ENCODE measurements around the gene PLEKHH3.
A peak's percentile ranks its signal among the peaks of the same experiment; 100 is the strongest.

Gene PLEKHH3

GRCh38 chr17:42676424-42677011 lies at the start of gene PLEKHH3:
Gene PLEKHH3 (minus strand): TSS chr17:42676994. CDS start chr17:42676563, 431 bp downstream.
- no peak for DNase-seq

GRCh38 chr17:42725143-42725542 lies 48.3 kb upstream of the PLEKHH3 start:
- DNase-seq = no peak

GRCh38 chr17:42723636-42724035 lies 46.8 kb upstream of the PLEKHH3 start:
- DNase-seq = no peak

- peak; percentile 41 for DNase-seq
Observed at GRCh38 chr17:42720996-42721583, 44.3 kb upstream of the PLEKHH3 start.

- no peak for DNase-seq
Observed at GRCh38 chr17:42709561-42709960, 32.8 kb upstream of the PLEKHH3 start.

GRCh38 chr17:42708588-42708987 lies 31.8 kb upstream of the PLEKHH3 start:
- DNase-seq = no peak

GRCh38 chr17:42706732-42707131 lies 29.9 kb upstream of the PLEKHH3 start:
- peak; percentile 18 for DNase-seq

GRCh38 chr17:42704837-42705494 lies 28.2 kb upstream of the PLEKHH3 start:
- DNase-seq = no peak

GRCh38 chr17:42704490-42704836 lies 27.7 kb upstream of the PLEKHH3 start:
- no peak for DNase-seq

- DNase-seq = no peak
Observed at GRCh38 chr17:42702446-42702845, 25.7 kb upstream of the PLEKHH3 start.

GRCh38 chr17:42700586-42701289 lies 23.9 kb upstream of the PLEKHH3 start:
- no peak for DNase-seq

GRCh38 chr17:42699415-42699740 lies 22.6 kb upstream of the PLEKHH3 start:
- no peak for DNase-seq

GRCh38 chr17:42698736-42699414 lies 22.1 kb upstream of the PLEKHH3 start:
- no peak for DNase-seq

GRCh38 chr17:42697108-42697811 lies 20.5 kb upstream of the PLEKHH3 start:
- no peak for DNase-seq

GRCh38 chr17:42695500-42695899 lies 18.7 kb upstream of the PLEKHH3 start:
- DNase-seq = no peak

GRCh38 chr17:42694524-42694923 lies 17.7 kb upstream of the PLEKHH3 start:
- DNase-seq = no peak

GRCh38 chr17:42692489-42692888 lies 15.7 kb upstream of the PLEKHH3 start:
- DNase-seq = no peak

GRCh38 chr17:42691021-42691545 lies 14.3 kb upstream of the PLEKHH3 start:
- no peak for DNase-seq

GRCh38 chr17:42690596-42690995 lies 13.8 kb upstream of the PLEKHH3 start:
- DNase-seq = no peak

GRCh38 chr17:42687707-42688320 lies 11.0 kb upstream of the PLEKHH3 start:
- no peak for DNase-seq

GRCh38 chr17:42686520-42687128 lies 9.8 kb upstream of the PLEKHH3 start:
- DNase-seq = no peak

- DNase-seq = no peak
Observed at GRCh38 chr17:42685831-42686230, 9.0 kb upstream of the PLEKHH3 start.

All from KG1 (cell line).